Measurements from ENCODE around the gene ARHGEF11. TPM values are rescaled to one million over a fixed set of nuclear protein-coding genes. Genes with fewer than 3 reads are reported as not detected.

Gene ARHGEF11
- total and polyA plus RNA-seq, 9 of the 15 experiments (the other 6 are each of a cell fraction or from before 2014, with no cell fraction given), result 0.14 to 15.5 (median 9.0) TPM

DNA sequence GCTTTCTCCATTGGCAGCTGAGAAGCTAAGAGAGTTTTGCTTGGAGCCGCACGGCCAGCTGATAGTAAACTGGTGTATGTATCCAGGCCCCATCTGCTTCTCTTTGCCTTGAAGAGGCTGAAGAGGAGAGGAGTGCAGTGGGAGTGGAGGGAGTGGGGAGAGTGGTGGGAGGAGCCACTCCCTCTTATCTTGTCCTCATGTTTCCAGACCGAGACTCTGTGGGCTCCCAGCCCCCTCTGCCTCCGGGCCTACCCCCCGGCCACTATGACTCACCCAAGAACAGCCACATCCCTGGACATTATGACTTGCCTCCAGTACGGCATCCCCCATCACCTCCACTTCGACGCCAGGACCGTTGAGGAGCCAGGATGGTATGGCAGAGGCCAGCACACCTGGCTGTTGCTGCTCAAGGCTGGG is 131.1 kb downstream of the ARHGEF11 start (continued):
- 0 out of 2 replicates have a peak, but pooled peaks have one; percentile 30 for TF ChIP-seq ZNF311 (CRISPR knock-in tag; IDR thresholded peaks at IDR 0.05)
- TF ChIP-seq UBTF (IDR thresholded peaks at IDR 0.05; ENCODE audit: borderline replicate concordance in 1 of 2, low read depth in 2 of 2, low read length in 2 of 2), result 0 out of 4 replicates have a peak, but pooled peaks of 1 of the 2 experiments have one; percentile 10
- no peak for TF ChIP-seq ZNF212 (CRISPR knock-in tag; IDR thresholded peaks at IDR 0.05)
- TF ChIP-seq ETS2 (tag; IDR thresholded peaks at IDR 0.05; ENCODE audit: borderline replicate concordance, poor library complexity, severe bottlenecking), result no peak
- TF ChIP-seq, protein P1, sequence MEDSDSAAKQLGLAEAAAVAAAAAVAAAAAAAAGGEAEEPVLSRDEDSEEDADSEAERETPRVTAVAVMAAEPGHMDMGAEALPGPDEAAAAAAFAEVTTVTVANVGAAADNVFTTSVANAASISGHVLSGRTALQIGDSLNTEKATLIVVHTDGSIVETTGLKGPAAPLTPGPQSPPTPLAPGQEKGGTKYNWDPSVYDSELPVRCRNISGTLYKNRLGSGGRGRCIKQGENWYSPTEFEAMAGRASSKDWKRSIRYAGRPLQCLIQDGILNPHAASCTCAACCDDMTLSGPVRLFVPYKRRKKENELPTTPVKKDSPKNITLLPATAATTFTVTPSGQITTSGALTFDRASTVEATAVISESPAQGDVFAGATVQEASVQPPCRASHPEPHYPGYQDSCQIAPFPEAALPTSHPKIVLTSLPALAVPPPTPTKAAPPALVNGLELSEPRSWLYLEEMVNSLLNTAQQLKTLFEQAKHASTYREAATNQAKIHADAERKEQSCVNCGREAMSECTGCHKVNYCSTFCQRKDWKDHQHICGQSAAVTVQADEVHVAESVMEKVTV (CRISPR knock-in tag; IDR thresholded peaks at IDR 0.05), result no peak
- TF ChIP-seq TBL1XR1 (IDR thresholded peaks at IDR 0.05; ENCODE audit: low read length in 2 of 2), result peak in 1 of 2 experiments; percentile 68; a peak in 2 of 4 replicates
- TF ChIP-seq SMAD2 (IDR thresholded peaks at IDR 0.05; ENCODE audit: low read depth, low read length), result no peak
- no peak for TF ChIP-seq RBM39 (optimal IDR thresholded peaks at IDR 0.05; ENCODE audit: low read depth, low read length)
- no peak for TF ChIP-seq ZBTB49 (CRISPR knock-in tag; IDR thresholded peaks at IDR 0.05; ENCODE audit: borderline replicate concordance)
- TF ChIP-seq, protein P2, sequence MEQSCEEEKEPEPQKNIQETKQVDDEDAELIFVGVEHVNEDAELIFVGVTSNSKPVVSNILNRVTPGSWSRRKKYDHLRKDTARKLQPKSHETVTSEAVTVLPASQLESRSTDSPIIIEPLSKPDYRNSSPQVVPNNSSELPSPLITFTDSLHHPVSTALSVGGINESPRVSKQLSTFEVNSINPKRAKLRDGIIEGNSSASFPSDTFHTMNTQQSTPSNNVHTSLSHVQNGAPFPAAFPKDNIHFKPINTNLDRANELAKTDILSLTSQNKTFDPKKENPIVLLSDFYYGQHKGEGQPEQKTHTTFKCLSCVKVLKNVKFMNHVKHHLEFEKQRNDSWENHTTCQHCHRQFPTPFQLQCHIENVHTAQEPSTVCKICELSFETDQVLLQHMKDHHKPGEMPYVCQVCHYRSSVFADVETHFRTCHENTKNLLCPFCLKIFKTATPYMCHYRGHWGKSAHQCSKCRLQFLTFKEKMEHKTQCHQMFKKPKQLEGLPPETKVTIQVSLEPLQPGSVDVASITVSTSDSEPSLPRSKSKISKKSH (CRISPR knock-in tag; IDR thresholded peaks at IDR 0.05), result no peak
- no peak for TF ChIP-seq SREBF1 (IDR thresholded peaks at IDR 0.05; ENCODE audit: borderline replicate concordance, low read depth, low read length)
- TF ChIP-seq ZNF316 (IDR thresholded peaks at IDR 0.05), result no peak
- TF ChIP-seq CEBPG (CRISPR knock-in tag; IDR thresholded peaks at IDR 0.05), result no peak
- TF ChIP-seq CEBPG (tag; conservative IDR thresholded peaks at IDR 0.05 in 1 of 2, IDR thresholded peaks at IDR 0.05 in 1 of 2), result no peak
- TF ChIP-seq SMC3 (conservative IDR thresholded peaks at IDR 0.05; ENCODE audit: insufficient read depth, low read depth, low read length), result no peak
- peak; percentile 99 for TF ChIP-seq JUND (IDR thresholded peaks at IDR 0.05; ENCODE audit: borderline replicate concordance, low read depth, low read length)
- TF ChIP-seq JUND (tag; IDR thresholded peaks at IDR 0.05; ENCODE audit: borderline replicate concordance, low read depth, low read length), result peak; percentile 98
- TF ChIP-seq SREBF2 (CRISPR knock-in tag; IDR thresholded peaks at IDR 0.05), result no peak
- no peak for TF ChIP-seq FOXA3 (CRISPR knock-in tag; conservative IDR thresholded peaks at IDR 0.05 in 1 of 2, IDR thresholded peaks at IDR 0.05 in 1 of 2)
- no peak for TF ChIP-seq MXI1 (IDR thresholded peaks at IDR 0.05; ENCODE audit: low read depth, low read length)

All from K562 (cell line).